ENCODE measurements around the gene PRMT1.

- no peak for TF ChIP-seq EZH2 (IDR thresholded peaks at IDR 0.05; ENCODE audit: borderline replicate concordance, low read depth, low read length, poor library complexity, severe bottlenecking)
- no peak for TF ChIP-seq CTCF (conservative IDR thresholded peaks at IDR 0.05; ENCODE audit: low read depth, low read length)
These were observed 40.7 kb upstream of the PRMT1 start for GRCh38 chr19:49636233-49636932.
